DMS 273 treated with DMSO at 0.1 percent for 48 hours (cell line): Measurements from ENCODE around the gene STXBP5L.
"Not testable (repeated sequence)": the region's sequence is repeated elsewhere in the genome, so short reads cannot be mapped to it uniquely, and the experiment has no call there.

ENCODE experiments used
- DNase-seq: peaks from one replicate; lab custom pipeline; 2025; lab: John Stamatoyannopoulos, UW

The STXBP5L gene

GRCh38 chr3:120908030-120908794 lies at the start of gene STXBP5L:
Gene STXBP5L (plus strand): TSS chr3:120908205. CDS start chr3:120909579, 1,374 bp downstream.
- DNase-seq = peak; percentile 98

GRCh38 chr3:120858521-120858920 lies 49.5 kb upstream of the STXBP5L start:
- no peak for DNase-seq

GRCh38 chr3:120864541-120864940 lies 43.5 kb upstream of the STXBP5L start:
- DNase-seq = no peak

GRCh38 chr3:120875507-120875906 lies 32.5 kb upstream of the STXBP5L start:
- DNase-seq = no peak

- no peak for DNase-seq
These were observed 32.0 kb upstream of the STXBP5L start for GRCh38 chr3:120875989-120876388.

GRCh38 chr3:120879411-120879810 lies 28.6 kb upstream of the STXBP5L start:
- no peak for DNase-seq

- DNase-seq = no peak
These were observed 15.1 kb upstream of the STXBP5L start for GRCh38 chr3:120892921-120893320.

GRCh38 chr3:120894316-120895057 lies 13.5 kb upstream of the STXBP5L start:
- DNase-seq = no peak

- not testable (repeated sequence) for DNase-seq
These were observed 6.3 kb upstream of the STXBP5L start for GRCh38 chr3:120901716-120902115.

- peak; percentile 44 for DNase-seq
These were observed 4.8 kb upstream of the STXBP5L start for GRCh38 chr3:120903221-120903620.

GRCh38 chr3:120907659-120908029 lies 361 bp upstream of the STXBP5L start:
- DNase-seq = no peak

- peak; percentile 36 for DNase-seq
These were observed 993 bp downstream of the STXBP5L start for GRCh38 chr3:120908795-120909601.

GRCh38 chr3:120909602-120909878 lies 1.5 kb downstream of the STXBP5L start:
- no peak for DNase-seq

GRCh38 chr3:120926146-120926545 lies 18.1 kb downstream of the STXBP5L start:
- DNase-seq = no peak

- no peak for DNase-seq
These were observed 21.0 kb downstream of the STXBP5L start for GRCh38 chr3:120928991-120929390.

- DNase-seq = no peak
These were observed 23.6 kb downstream of the STXBP5L start for GRCh38 chr3:120931593-120931992.

- no peak for DNase-seq
These were observed 48.1 kb downstream of the STXBP5L start for GRCh38 chr3:120956143-120956542.

GRCh38 chr3:120982608-120983320 lies 74.8 kb downstream of the STXBP5L start:
- no peak for DNase-seq

GRCh38 chr3:120983321-120983665 lies 75.3 kb downstream of the STXBP5L start:
- no peak for DNase-seq

- DNase-seq = no peak
These were observed 75.8 kb downstream of the STXBP5L start for GRCh38 chr3:120983841-120984240.

- DNase-seq = no peak
These were observed 77.2 kb downstream of the STXBP5L start for GRCh38 chr3:120985242-120985641.

GRCh38 chr3:120988994-120989393 lies 81.0 kb downstream of the STXBP5L start:
- no peak for DNase-seq
